GM19240 (cell line): Measurements from ENCODE around the gene PLAC8.
"Not testable (repeated sequence)": the region's sequence is repeated elsewhere in the genome, so short reads cannot be mapped to it uniquely, and the experiment has no call there.

Experiments
- DNase-seq: peaks from one replicate; pipeline ENCODE4 v3.0.0; 2011; ENCODE audit warnings: low spot score; ENCODE audit not compliant: insufficient read length

Gene PLAC8, protein sequence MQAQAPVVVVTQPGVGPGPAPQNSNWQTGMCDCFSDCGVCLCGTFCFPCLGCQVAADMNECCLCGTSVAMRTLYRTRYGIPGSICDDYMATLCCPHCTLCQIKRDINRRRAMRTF

DNA sequence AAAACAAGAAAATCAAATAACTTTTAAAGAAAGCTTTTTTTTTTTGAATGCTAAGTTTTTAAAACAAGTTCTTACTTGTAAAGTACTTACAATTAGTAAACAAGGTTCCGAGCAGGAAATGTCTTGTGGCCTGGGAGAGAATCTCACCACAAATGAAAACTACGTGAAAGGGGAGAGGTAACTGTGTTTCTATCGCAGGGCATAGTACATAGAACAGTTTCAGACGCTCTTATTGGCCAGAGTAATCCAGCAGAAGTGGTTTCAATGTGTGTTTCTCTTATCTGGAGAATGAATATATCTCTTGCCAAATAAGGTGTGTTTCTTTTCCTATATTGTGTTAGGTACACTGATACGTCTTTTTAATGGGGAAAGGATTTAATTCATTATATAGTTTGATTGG, at the start of gene PLAC8:
PLAC8 (minus strand) TSS at position 154 of the 400 bp plus-strand sequence. CDS start 6,808 bp downstream, outside the sequence.
- DNase-seq, result no peak

DNA sequence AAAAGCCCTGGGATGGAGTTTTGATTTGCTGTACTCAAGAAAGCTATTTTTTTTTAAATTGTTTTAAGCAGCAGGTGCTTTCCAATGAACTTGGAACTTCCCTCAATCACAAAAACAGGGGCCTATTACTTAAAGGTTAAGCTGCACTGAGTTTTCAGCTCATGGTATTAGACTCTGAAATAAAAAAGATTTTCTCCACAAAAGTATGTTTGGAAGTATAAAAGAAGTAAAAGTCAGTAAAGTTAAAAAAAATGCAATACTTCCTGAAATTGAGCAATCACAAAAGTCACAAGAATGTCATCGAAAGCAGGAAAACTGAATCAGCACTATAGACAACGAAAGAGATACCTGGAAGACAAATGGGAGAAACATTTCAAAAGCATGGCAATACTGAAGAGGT, 38.9 kb upstream of the PLAC8 start:
- DNase-seq, result no peak

DNA sequence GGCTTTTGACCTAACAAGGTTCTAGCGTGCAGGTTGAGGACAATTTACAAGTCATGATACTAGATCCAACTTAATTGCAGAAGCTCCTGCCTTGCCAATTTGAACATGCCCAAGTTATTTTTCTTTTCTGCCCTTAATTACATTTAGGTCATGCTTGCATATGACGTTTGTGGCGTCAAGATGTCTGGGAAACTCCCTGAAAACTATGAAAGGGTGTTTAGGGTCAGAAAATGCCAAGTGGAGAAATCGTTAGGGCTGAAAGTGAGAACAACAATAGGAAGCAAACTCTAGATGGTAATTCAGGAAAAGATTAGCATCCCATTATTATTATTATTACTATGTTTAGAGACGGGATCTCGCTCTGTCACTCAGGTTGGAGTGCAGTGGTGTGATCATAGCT, 38.2 kb upstream of the PLAC8 start:
- no peak for DNase-seq

DNA sequence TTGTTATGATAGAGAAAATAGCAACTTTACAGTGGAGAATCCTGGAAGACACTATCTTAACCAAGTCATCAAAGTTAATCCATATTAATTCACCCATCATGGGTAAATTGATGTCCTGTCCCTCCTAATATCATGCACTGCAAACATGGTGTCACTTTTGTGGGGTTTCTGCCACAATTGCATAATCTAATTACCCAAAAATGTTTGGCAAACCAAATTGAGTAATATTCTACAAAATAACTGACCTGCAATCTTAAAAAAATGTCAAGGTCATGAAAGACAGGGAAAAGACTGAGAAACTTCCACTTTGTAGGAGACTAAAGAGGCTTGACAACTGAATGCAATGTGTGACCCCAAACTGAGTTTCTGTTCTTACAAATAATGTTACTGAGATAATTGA, 37.1 kb upstream of the PLAC8 start:
- DNase-seq, result no peak

DNA sequence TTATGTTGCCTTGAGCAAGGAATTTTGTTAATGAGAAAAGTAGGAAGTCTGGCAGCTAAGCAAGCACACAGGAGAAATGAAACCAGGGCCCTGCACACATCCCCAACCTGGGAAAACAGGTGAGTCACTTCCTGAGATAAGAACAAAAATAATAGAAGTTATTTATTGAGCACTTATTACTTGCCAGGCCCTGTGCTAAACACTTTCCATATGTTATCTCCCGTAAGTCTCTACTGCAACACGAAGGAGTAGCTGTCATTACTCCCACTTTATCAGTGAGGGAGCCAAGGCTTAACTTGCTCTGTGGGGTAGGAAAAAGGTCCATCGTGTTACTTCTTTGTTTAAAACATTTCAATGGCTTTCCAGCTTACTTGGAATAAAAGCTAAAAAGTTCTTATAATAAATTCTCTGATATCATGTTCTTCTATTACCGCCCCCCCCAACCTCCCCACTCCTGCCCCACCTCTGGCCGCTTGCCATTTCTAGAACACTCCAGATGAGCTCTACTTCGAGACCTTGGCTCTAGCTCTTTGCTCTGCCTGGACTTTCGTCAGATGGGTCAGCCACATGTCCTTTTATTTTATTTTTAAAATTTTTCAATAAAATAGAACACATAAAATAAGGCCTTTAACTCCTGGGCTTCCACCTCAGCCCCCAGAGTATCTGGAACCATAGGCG, 36.3 kb upstream of the PLAC8 start:
- no peak for DNase-seq

DNA sequence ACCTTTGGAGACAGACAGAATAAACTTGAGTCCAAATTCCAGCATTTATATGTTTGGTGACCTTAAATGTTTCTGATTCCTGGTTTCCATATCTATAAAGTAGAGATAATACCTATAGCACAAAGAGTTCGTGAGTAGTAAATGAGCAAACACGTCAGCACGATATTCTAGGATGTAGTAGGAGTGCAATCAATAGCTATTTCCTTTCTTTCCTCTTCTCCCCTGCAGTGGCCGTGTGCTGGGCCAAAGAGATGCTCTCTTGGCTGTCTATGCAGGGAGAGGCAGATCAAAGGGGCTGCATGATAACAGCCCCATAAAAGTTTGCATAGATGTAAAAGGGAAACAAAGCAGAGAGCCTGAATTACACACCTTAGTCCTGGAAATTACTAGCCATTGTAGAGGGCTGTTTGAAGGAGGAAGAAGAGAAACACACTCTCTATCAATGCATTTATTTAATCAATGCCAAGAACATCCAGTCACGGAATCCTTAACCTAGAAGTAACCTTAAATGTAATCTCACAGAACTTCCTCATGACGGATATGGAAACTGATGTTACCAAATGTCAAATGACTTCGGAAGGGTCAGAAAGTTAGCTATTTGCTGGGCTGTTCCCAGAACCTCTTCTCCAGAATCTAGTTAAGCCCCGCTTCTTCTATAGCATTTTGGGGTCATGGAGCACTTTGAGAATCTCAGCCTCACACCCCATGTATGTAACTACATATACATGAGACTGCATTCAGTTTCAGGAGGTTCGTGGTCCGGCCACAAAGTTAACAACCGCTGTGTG, 35.5 kb upstream of the PLAC8 start:
- DNase-seq, result no peak

DNA sequence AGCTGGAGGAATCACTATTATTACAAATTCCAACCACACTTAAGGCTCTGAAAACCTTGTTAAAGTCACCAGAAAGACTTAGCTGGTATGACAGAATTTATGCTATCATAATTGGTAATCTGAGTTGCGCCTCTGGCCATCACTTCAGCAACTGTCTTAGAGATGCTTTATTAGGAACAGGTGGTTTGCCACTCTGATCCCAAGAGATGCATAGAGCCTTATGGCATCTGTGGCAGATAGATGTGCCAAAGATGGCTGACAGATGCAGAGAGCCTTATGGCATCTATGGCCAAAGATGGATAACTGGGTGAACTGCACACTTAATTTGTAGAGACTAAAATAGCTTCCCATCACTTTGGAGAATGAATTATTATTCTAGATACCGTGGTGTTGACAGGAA, 32.3 kb upstream of the PLAC8 start:
- DNase-seq, result no peak

DNA sequence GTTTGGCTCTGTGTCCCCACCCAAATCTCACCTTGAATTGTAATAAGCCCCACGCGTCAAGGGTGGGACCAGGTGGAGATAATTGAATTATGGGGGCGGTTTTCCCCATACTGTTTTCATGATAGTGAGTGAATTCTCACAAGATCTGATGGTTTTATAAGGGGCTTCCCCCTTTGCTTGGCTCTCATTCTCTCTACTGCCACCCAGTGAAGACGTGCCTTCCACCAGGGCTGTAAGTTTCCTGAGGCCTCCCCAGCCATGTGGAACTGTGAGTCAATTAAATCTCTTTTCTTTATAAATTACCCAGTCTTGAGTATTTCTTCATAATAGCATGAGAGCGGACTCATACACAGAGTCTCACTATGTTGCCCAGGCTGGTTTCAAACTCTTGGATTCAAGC, 31.2 kb upstream of the PLAC8 start:
- DNase-seq, result not testable (repeated sequence)

DNA sequence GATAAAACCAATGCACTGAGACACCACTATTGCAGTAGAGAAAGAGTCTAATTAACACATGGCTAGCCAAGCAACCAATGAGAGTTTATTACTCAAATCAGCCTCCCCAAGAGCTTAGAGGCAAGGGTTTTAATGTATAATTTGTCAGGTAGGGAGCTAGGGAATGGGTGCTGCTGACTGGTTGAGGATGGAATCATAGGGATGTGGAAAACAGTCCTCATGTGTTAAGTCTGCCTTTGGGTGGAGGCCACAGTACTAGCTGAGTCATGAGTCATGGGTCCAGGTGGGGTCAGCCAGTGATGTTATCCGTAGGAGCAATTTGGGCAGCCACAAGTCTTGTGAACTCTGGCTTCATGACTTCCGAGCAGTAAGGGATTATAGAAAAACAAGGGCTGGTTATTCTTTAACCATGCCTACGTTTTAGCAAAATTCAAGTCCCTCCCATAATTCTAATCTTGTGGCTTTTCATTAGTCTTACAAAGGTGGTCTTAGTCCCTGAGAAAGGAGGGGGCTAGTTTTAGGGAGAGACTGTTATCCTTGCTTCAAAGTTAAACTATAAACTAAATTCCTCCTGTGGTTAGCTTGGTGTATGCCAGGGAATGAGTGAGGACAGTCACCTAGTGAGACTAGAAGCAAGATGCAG, 25.1 kb upstream of the PLAC8 start:
- DNase-seq, result no peak

DNA sequence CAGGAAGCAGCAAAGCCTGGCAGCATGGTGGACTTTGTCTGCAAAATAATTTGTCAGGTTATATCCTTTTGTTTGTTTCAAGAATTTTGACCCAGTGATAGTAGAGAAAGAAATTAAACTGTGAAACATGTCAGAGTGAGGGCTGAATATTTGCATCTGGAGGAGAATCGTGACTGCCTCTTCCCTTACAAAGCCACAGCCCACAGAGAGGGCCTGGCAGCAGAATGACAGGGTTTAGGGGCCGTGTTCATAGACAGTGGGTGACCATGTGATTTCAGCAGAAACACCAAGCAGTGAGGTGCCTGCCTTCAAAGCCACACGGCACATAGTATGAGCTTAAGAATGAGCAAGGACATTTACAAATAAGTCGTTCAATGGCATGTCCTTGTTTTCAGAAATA, 24.4 kb upstream of the PLAC8 start:
- DNase-seq, result no peak

DNA sequence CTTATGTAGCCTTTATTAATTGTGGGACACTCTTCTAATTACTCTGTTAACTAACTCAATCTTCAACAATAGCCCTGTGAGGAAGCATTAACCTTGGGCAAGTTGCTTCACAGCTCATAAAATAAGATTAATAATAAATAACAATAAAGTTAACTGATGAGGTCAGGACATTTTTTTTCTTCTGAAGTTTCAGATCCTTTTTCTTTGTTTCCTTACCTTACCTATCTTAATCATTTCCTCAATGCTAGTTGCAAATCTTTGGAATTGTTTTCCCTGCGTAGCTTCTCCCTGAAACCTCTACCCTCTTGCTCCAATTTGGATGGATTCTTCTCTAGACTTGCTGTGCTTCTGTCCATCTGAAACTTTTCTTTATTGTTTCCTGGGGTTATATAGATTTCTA, 17.5 kb upstream of the PLAC8 start:
- no peak for DNase-seq

DNA sequence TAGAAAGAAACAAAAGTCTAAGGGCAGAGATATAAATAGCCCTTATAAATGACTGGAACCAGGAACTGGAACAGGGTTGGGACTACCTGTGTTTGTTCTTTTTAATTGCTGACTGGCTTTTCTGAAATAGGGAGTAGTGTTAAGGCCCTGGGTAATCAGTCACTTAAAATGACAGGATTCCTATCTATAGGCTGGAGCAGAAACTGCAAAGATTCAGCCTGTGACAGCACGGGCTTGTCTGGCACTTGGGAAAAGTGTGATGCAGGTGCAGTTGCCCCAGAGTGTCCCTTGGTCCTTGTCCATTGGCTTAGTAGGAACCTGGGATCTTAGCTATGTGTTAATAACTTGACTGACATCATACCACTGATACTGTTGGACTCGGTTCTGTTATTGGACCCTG, 14.7 kb upstream of the PLAC8 start:
- DNase-seq, result no peak

DNA sequence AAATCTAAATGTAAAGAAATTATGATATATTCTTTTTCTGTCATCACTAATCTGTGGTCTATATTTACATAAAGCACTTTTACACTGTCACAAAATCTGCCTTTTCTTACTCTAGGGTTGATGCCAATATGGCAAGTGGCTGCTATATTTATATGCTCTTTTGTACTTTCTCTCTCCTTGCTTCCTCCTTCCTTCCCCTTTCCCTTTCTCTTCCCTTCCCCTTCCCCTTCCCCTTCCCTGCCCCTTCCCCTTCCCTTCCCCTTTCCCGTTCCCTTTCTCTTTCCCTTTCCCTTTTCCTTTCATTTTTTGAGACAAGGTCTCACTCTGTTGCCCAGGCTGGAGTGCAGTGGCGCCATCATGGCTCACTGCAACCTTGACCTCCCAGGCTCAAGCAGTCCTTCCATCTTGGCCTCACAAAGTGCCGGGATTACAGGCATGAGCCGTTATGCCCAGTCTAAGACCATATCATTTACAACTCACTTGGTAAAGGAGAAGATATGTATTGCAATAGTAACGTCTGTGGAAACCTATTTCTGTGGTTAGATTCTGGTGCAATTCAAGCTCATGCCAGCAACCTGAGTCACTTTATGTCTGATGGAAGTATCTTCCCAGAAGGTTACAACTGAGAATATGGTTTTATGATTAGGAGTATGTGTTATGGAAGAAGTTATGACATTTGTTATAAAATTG, 13.9 kb upstream of the PLAC8 start:
- no peak for DNase-seq

DNA sequence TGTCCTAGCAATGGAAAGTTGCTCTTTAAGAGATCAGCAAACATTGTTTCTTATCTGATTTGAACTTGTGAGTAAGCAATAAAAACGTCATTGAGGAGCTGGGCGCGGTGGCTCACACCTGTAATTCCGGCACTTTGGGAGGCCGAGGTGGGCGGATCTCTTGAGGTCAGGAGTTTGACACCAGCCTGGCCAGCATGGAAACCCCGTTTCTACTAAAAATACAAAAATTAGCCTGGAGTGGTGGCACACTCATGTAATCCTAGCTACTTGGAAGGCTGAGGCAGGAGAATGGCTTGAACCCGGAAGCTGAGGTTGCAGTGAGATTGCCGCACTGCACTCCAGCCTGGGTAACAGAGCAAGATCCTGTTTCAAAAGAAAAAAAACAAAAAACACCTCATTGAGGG, 11.2 kb upstream of the PLAC8 start:
- no peak for DNase-seq

DNA sequence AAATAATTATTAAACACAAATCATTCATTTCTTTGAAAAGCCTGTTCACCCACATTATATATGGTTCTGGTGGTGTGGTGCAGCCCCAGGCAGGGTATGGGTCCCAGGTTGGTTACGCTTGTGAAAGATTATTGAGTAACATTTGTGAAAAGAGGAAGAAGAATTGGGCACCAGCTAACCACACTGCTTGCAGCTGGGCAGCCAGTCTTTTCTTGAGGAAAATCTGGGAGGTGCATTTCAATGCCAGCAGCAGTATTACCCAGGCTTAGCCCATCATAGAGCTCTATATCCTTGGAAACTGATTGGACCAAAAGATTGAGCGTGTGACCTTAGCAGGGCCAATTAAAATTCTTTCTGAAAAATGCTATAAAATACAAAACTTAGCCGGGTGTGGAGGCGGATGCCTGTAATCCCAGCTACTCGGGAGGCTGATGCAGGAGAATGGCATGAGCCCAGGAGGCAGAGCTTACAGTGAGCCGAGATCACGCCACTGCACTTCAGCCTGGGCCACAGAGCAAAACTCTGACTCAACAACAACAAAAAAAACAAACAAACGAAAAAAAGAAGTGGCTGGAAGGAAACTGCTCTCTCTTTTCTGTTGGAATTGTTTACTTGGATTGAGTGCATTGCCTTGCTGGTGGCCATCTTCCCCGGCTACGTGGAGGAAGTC, 9.7 kb upstream of the PLAC8 start:
- no peak for DNase-seq

DNA sequence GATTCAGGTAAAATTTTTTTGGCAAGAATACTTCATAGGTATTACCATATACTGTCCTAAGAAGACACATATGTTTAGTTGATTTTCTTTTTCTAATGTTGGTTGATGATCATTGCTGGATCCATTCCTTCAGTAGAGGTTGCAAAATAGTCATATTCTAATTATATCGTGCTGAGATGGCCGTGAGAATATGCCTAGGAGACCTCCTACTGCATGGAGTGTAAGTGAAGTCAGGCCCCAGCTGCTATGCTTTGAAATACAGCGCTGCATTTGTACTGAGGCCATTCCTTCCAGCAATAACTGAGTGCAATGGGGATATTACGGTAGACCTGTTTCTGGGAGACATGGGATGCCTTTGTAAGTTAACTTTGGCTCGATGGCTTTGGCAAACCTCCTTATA, 6.7 kb upstream of the PLAC8 start:
- DNase-seq, result no peak

DNA sequence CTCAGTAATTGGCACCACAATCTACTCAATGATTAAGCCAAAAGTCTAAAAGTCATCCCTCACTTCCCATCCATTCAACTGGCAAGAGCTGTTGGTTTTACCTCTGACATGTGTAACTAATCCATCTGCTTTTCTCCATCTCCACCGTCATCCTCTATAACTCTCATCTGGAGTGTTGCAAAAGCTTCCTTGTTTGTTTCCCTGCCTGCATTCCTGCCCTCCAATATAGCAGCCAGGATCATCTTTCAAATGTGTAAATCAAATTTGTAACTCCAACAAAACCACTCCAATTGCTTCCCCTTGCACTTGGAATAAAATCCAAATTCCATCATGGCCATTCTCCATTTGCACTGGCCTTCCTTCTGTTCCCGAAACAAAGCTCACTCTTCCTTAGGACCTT, 4.3 kb upstream of the PLAC8 start:
- DNase-seq, result no peak

DNA sequence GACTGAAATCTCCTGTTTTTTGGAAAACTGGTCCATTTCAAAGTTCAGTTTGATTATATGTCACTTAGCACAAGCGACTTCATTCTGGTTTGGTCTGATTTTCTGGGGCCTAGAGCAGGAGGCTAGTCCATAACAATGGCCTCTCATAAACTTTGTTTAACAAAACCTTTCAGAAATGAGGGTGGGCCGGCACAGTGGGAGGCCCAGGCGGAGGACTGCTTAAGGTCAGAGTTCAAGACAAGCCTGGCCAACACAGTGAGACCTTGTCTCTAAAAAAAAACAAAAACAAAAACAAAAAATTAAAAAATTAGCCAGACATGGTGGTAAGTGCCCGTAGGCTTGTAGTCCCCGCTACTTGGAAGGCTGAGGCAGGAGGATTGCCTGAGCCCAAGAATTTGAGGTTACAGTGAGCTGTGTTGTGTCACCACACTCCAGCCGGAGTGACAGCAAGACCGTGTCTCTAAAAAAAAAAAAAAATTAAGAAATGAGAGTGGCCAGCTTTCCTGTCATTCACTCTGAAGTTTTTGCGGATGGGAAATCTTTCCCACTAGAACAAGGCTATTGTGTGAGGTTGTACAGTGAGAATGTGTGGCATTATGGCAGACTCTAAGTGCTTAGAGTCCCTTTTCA, 1.2 kb upstream of the PLAC8 start:
- no peak for DNase-seq

DNA sequence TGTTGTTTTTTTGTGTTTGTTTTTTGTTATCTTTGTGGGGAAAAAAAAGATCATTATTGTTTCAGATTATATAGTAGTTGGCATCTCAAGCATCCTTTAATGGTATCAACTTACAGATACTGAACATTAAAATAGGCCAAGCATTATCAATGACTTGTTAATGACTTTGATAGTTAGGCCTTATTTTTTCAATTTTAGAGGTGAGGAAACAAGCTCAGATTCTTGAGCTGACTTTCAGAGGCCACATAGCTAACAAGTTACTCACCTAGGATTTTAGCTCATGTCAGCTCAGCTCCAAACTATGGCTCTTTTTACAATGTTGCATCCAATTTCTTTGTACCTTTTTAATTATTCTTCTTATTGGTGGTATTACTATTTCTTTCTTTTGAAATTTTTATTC, 471 bp upstream of the PLAC8 start:
- DNase-seq, result no peak

DNA sequence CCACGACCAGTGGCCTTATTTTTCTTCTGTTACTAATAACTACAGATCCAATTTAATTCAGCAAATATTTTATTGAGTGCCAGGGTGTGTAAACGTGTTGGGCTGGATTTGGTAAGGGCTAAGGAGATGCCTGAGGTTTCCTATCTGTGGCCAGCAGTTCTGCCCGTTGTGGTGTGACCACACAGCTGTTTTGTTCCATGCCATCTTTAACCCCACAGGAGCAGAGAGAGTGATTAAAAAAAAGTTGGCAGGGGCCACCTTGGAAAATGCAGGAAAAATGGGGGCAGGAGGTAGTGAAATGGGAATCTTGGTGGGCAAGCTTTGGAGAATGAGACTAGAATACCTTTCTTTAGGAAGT, 1.1 kb downstream of the PLAC8 start:
- DNase-seq, result no peak
